Endothelial cell of umbilical vein (primary cell): Measurements from ENCODE around the gene ZNF3. TPM values are rescaled to one million over a fixed set of nuclear protein-coding genes. Genes with fewer than 3 reads are reported as not detected.

Experiments
- BruUV-seq: library from RNA; stranded (reverse); fragments of 400-500 nt; replicated peaks from 2 replicates; lab custom pipeline; 2021; lab: Mats Ljungman, UMichigan
- CTCF ChIA-PET: fragments of 300-600, 350-600 bp; sonication (Branson Sonifier 250); formaldehyde crosslinking; loops from one replicate; lab custom pipeline; 2021; ENCODE audit warnings: antibody characterized with exemption, inconsistent platforms; lab: Charles Lee
- POLR2A ChIA-PET: fragments of 300-600, 350-600 bp; sonication (Branson Sonifier 250); formaldehyde crosslinking; loops from one replicate; lab custom pipeline; 2021; ENCODE audit warnings: antibody characterized with exemption, inconsistent platforms; lab: Charles Lee
- DNase-seq: peaks from one replicate; pipeline ENCODE4 v3.0.0-alpha.2; 2011; ENCODE audit warnings: low read depth, low spot score
- FAIRE-seq: peaks from 2 replicates; lab custom pipeline; 2011; peaks lifted over from hg19 to GRCh38; lab: Jason Lieb, UNC
- H2AFZ ChIP-seq: 2 replicates; pipeline ENCODE4 v1.6.0; 2012; ENCODE audit warnings: low read depth, low read length, control low read depth, inconsistent platforms
- H3K27ac ChIP-seq: 2 replicates; pipeline ENCODE4 v1.5.1; 2011; ENCODE audit warnings: low read depth, mild to moderate bottlenecking, control low read depth, low read length, moderate library complexity; ENCODE audit not compliant: insufficient read depth
- H3K27me3 ChIP-seq, 2 experiments: 2 replicates each; pipeline versions ENCODE4 v1.6.0 to v1.6.1; 2011; ENCODE audit warnings: low read length in 2 of 2, mixed read lengths in 1 of 2; ENCODE audit not compliant: control insufficient read depth in 2 of 2, insufficient read depth in 2 of 2
- H3K36me3 ChIP-seq, 2 experiments: 2 replicates in 1 of 2; 3 replicates in 1 of 2; pipeline ENCODE4 v1.5.1; 2011; ENCODE audit warnings: low read length in 2 of 2, mild to moderate bottlenecking in 1 of 2, moderate library complexity in 1 of 2; ENCODE audit not compliant: control insufficient read depth in 2 of 2, insufficient read depth in 2 of 2; ENCODE audit errors: extremely low read depth in 1 of 2
- H3K4me1 ChIP-seq: 3 replicates; pipeline ENCODE4 v1.5.1; 2011; ENCODE audit warnings: mild to moderate bottlenecking, low read length; ENCODE audit not compliant: control insufficient read depth, insufficient read depth; ENCODE audit errors: extremely low read depth
- H3K4me2 ChIP-seq: 2 replicates; pipeline ENCODE4 v1.6.1; 2011; ENCODE audit warnings: low read length, control low read depth, mixed read lengths; ENCODE audit not compliant: insufficient read depth
- H3K4me3 ChIP-seq, 3 experiments: fragments of 200-600 bp in 1 of 3; sonication (generic), shearing (Covaris generic) in 1 of 3; replicated peaks in 1 of 3; 2 replicates each; pipeline ENCODE4 v1.5.1; 2011 to 2016; ENCODE audit warnings: control low read depth in 3 of 3, low read length in 3 of 3, mild to moderate bottlenecking in 2 of 3, inconsistent platforms in 1 of 3, low read depth in 1 of 3, moderate library complexity in 1 of 3; ENCODE audit not compliant: insufficient read depth in 1 of 3
- H3K79me2 ChIP-seq: 2 replicates; pipeline ENCODE4 v1.6.0; 2012; ENCODE audit warnings: low read length, inconsistent platforms; ENCODE audit not compliant: control insufficient read depth, insufficient read depth
- H3K9ac ChIP-seq: replicated peaks from 2 replicates; pipeline ENCODE3; 2011; ENCODE audit warnings: low read length, control low read depth; ENCODE audit not compliant: insufficient read depth; ENCODE audit errors: extremely low read depth
- H3K9me1 ChIP-seq: replicated peaks from 3 replicates; pipeline ENCODE4 v1.6.0; 2011; ENCODE audit warnings: mild to moderate bottlenecking, low read length; ENCODE audit not compliant: control insufficient read depth, insufficient read depth; ENCODE audit errors: extremely low read depth
- H3K9me3 ChIP-seq: replicated peaks from 2 replicates; pipeline ENCODE4 v1.5.1; 2012; ENCODE audit warnings: low read length, inconsistent platforms; ENCODE audit not compliant: control insufficient read depth, insufficient read depth
- H4K20me1 ChIP-seq: replicated peaks from 2 replicates; pipeline ENCODE3; 2011; ENCODE audit warnings: mild to moderate bottlenecking, low read length; ENCODE audit not compliant: control insufficient read depth, insufficient read depth; ENCODE audit errors: extremely low read depth
- CTCF ChIP-seq, 2 donors: IDR thresholded peaks; 1 replicate in 1 of 2; 2 replicates in 1 of 2; pipeline ENCODE4 v1.5.1; 2011; ENCODE audit warnings: low read length in 2 of 2, mild to moderate bottlenecking in 2 of 2, moderate library complexity in 2 of 2, control low read depth in 1 of 2, inconsistent platforms in 1 of 2, low read depth in 1 of 2; ENCODE audit not compliant: insufficient read depth in 1 of 2; ENCODE audit errors: extremely low read depth in 1 of 2
- EZH2 ChIP-seq: IDR thresholded peaks from 2 replicates; pipeline ENCODE4 v1.6.1; 2012; ENCODE audit warnings: borderline replicate concordance, low read depth, mild to moderate bottlenecking, moderate library complexity, low read length, inconsistent platforms; ENCODE audit not compliant: severe bottlenecking
- FOS ChIP-seq: IDR thresholded peaks from 2 replicates; pipeline ENCODE4 v1.6.1; 2011; ENCODE audit warnings: mild to moderate bottlenecking, low read length, moderate library complexity, borderline replicate concordance; ENCODE audit not compliant: insufficient read depth
- GATA2 ChIP-seq: IDR thresholded peaks from 2 replicates; pipeline ENCODE4 v1.7.0; 2011; ENCODE audit warnings: low read depth, mild to moderate bottlenecking, moderate library complexity, mixed read lengths, low read length; ENCODE audit not compliant: insufficient read length, insufficient read depth
- JUN ChIP-seq: IDR thresholded peaks from 2 replicates; pipeline ENCODE4 v1.6.1; 2011; ENCODE audit warnings: borderline replicate concordance, low read depth; ENCODE audit not compliant: insufficient read length, insufficient read depth
- MAX ChIP-seq: IDR thresholded peaks from 2 replicates; pipeline ENCODE4 v1.6.1; 2011; ENCODE audit not compliant: insufficient read depth, insufficient read length
- MYC ChIP-seq: IDR thresholded peaks from one replicate; pipeline ENCODE4 v1.6.1; 2011; ENCODE audit warnings: mild to moderate bottlenecking, low read depth, low read length
- POLR2A ChIP-seq: IDR thresholded peaks from 2 replicates; pipeline ENCODE4 v1.6.1; 2012; ENCODE audit warnings: low read depth, mild to moderate bottlenecking, control low read depth, low read length
- POLR2AphosphoS5 ChIP-seq: IDR thresholded peaks from 2 replicates; pipeline ENCODE4 v1.6.1; 2012; ENCODE audit warnings: low read depth, mild to moderate bottlenecking, control low read depth, low read length, moderate library complexity; ENCODE audit not compliant: insufficient read depth
- dilution Hi-C: fragments of 300-500 bp; cut with MboI; formaldehyde crosslinking; loops from one replicate; pipeline ENCODE4 v1.15.0; 2019; ENCODE audit warnings: low sequenced_read_pairs; ENCODE audit not compliant: extremely low pct_ligation_motif_present
- intact Hi-C: fragments of 100-400 bp; cut with micrococcal nuclease; formaldehyde crosslinking; loops from one replicate; pipeline ENCODE4 v1.10.0; 2022
- polyA plus RNA-seq, 4 experiments: library from polyadenylated mRNA; depleted of rRNA in 3 of 4; stranded (reverse) in 3 of 4; unstranded in 1 of 4; fragments of >200 nt; gene quantifications; 2 replicates each; pipeline versions ENCODE4 v1.2.1 to v1.2.3, GENCODE V29; 2011 to 2012; ENCODE audit warnings: missing spikeins in 1 of 4
- total RNA-seq: library from RNA; stranded (reverse); gene quantifications from 2 replicates; pipeline ENCODE4 v1.2.3, GENCODE V29; 2021

ZNF3 gene
- total and polyA plus RNA-seq, 2 donors (not counting 3 experiments of a cell fraction or from before 2014, with no cell fraction given), result 21.8 to 30.9 TPM

- TF ChIP-seq EZH2 (no peak), MYC (no peak), CTCF (IDR thresholded peaks at IDR 0.05; ENCODE audit: extremely low read depth in 1 of 2, insufficient read depth in 1 of 2, low read depth in 1 of 2, low read length in 2 of 2) (peak in 1 of 2 donors; percentile 9), MAX (no peak), POLR2AphosphoS5 (peak; percentile 92), POLR2A (peak; percentile 85), JUN (no peak), FOS (no peak), GATA2 (no peak)
- H3K4me2 ChIP-seq, result peak within 1 kb of the TSS; percentile 87
- H3K27ac ChIP-seq, result peak within 1 kb of the TSS; percentile 70
- TSS peak; percentile 87 for BruUV-seq
- CTCF ChIA-PET, result interaction anchor here (0.8 to 9.1 kb wide), 7 partner anchors 9 to 136 kb away, joined by 3 to 158 read pairs (median 3); no protein-coding TSS in a partner anchor
- peak within 1 kb of the TSS; percentile 76 for H3K9ac ChIP-seq
- H3K9me3 ChIP-seq, result no peaks in the 10 kb centered on the region
- POLR2A ChIA-PET, result interaction anchor here (1.0 to 1.3 kb wide), 3 partner anchors 34 to 56 kb away, joined by 3 to 6 read pairs (median 3); partner anchors contain the start of gene ZKSCAN1
- peak within 1 kb of the TSS; percentile 82 for H2AFZ ChIP-seq
- dilution Hi-C loops, result no loop called here
- H3K27me3 ChIP-seq, result no peaks in the 10 kb centered on the region
- H3K4me3 ChIP-seq, result peak within 1 kb of the TSS; percentile 75 to 87 (median 86)
- H3K79me2 ChIP-seq, result no peaks in the 10 kb centered on the region
- peak; percentile 88 for FAIRE-seq
- peaks cover 3% of the 10 kb centered on the region for H3K4me1 ChIP-seq
- H3K36me3 ChIP-seq, result no peaks in the 10 kb centered on the region
- no peaks in the 10 kb centered on the region for H4K20me1 ChIP-seq
- peak; percentile 81 for DNase-seq
- no peaks in the 10 kb centered on the region for H3K9me1 ChIP-seq
- intact Hi-C loops, result loop anchor here (1.0 to 5.0 kb wide), 4 partner anchors 8 to 72 kb away; partner anchors contain the start of genes AZGP1, ZKSCAN1 and ZNF3
These were observed 31.9 kb downstream of the ZNF3 start, which contains the start of gene ZSCAN21 for GRCh38 chr7:100049441-100050291. TSS of gene ZSCAN21 (plus strand) at chr7:100049774. CDS start at chr7:100057007, 7,233 bp downstream.
